ENCODE data around the gene CYP27C1.

CYP27C1 gene

DNA sequence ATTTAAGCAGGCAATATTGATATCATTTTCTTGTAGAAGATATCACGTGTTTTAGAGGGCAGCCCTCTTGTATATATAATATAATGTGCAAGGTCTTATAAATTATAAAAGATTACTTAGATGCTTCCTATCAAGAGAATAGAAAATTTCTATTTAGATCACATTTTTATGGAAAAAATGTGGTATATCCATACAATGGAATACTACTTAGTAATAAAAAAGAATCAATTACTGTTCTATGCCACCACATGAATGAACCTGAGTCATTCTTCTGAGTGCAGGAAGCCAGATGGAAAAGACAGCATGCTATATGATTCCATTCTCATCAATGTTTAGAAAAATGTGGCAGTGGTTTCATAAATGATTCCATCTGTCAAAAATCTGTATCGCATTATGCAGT lies 23.6 kb downstream of the CYP27C1 start:
- TF ChIP-seq, protein P1, sequence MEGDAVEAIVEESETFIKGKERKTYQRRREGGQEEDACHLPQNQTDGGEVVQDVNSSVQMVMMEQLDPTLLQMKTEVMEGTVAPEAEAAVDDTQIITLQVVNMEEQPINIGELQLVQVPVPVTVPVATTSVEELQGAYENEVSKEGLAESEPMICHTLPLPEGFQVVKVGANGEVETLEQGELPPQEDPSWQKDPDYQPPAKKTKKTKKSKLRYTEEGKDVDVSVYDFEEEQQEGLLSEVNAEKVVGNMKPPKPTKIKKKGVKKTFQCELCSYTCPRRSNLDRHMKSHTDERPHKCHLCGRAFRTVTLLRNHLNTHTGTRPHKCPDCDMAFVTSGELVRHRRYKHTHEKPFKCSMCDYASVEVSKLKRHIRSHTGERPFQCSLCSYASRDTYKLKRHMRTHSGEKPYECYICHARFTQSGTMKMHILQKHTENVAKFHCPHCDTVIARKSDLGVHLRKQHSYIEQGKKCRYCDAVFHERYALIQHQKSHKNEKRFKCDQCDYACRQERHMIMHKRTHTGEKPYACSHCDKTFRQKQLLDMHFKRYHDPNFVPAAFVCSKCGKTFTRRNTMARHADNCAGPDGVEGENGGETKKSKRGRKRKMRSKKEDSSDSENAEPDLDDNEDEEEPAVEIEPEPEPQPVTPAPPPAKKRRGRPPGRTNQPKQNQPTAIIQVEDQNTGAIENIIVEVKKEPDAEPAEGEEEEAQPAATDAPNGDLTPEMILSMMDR (IDR thresholded peaks at IDR 0.05; ENCODE audit: low read depth, low read length, missing control alignments), result no peak
- no peak overlapping the region for H3K4me3 ChIP-seq (ENCODE audit: low read depth, low read length)
- no peak for DNase-seq (ENCODE audit: low read depth)

DNA sequence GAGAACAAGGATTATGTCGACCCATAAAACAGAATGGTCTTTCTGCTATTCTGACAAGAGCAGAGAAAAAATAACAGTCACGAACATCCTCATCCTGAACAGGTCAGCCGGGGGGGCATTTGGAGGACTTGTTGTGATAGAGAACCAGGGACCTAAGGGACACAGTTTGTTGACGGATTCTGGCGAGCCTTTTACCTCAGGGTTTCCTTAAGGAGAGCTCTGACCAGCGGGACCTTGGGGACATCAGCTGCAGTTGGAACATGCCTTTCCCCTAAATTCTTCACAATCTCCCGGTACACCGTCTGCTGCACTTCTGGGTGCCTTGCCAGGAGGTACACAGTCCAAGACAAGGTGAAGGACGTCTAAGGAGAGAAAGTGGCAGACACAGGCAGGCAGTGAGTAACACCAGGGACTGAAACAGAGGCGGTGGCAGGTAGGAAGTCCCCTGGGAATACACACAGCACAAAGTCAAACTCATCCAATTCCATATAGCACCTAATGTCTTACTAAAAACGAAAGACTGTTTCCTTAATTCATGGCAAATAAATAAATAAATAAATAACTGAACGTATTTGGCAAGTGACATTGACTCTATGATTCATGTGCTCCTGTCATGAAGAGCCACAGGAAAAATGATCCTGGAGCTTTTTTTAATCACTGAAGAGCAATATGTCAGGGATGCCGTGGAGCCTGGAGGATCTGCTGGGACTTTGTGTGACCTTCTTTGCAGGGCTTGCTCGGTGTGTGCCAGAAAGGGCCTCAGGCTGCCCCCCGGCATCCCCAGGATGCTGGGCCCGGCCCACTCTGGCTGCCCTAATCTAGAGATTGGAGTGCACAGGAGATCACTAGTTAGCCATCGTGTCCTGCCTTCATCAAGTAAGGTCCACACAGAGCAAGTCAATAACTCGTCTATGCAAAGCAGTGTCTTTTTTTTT lies 24.7 kb downstream of the CYP27C1 start:
- TF ChIP-seq, protein P1 (IDR thresholded peaks at IDR 0.05; ENCODE audit: low read depth, low read length, missing control alignments), result no peak
- no peak overlapping the region for H3K4me3 ChIP-seq (ENCODE audit: low read depth, low read length)
- DNase-seq (ENCODE audit: low read depth), result no peak

- DNase-seq (ENCODE audit: low read depth), result no peak
- no peak overlapping the region for H3K4me3 ChIP-seq (ENCODE audit: low read depth, low read length)
- TF ChIP-seq, protein P1 (IDR thresholded peaks at IDR 0.05; ENCODE audit: low read depth, low read length, missing control alignments), result no peak
Observed at GRCh38 chr2:127194447-127194846, 25.7 kb downstream of the CYP27C1 start.

GRCh38 chr2:127193967-127194280 lies 26.2 kb downstream of the CYP27C1 start:
- TF ChIP-seq, protein P1 (IDR thresholded peaks at IDR 0.05; ENCODE audit: low read depth, low read length, missing control alignments), result no peak
- no peak overlapping the region for H3K4me3 ChIP-seq (ENCODE audit: low read depth, low read length)
- DNase-seq (ENCODE audit: low read depth), result no peak

GRCh38 chr2:127193164-127193966 lies 26.7 kb downstream of the CYP27C1 start:
- no peak overlapping the region for H3K4me3 ChIP-seq (ENCODE audit: low read depth, low read length)
- no peak for DNase-seq (ENCODE audit: low read depth)
- TF ChIP-seq, protein P1 (IDR thresholded peaks at IDR 0.05; ENCODE audit: low read depth, low read length, missing control alignments), result no peak

- TF ChIP-seq, protein P1 (IDR thresholded peaks at IDR 0.05; ENCODE audit: low read depth, low read length, missing control alignments), result no peak
- DNase-seq (ENCODE audit: low read depth), result no peak
Observed at GRCh38 chr2:127191331-127192219, 28.5 kb downstream of the CYP27C1 start.

More at GRCh38 chr2:127191331-127192219, 28.5 kb downstream of the CYP27C1 start:
- no peak overlapping the region for H3K4me3 ChIP-seq (ENCODE audit: low read depth, low read length)
